ENCODE results near the gene NFAT5.
"Not testable (repeated sequence)": the region's sequence is repeated elsewhere in the genome, so short reads cannot be mapped to it uniquely, and the experiment has no call there.

Gene NFAT5

DNA sequence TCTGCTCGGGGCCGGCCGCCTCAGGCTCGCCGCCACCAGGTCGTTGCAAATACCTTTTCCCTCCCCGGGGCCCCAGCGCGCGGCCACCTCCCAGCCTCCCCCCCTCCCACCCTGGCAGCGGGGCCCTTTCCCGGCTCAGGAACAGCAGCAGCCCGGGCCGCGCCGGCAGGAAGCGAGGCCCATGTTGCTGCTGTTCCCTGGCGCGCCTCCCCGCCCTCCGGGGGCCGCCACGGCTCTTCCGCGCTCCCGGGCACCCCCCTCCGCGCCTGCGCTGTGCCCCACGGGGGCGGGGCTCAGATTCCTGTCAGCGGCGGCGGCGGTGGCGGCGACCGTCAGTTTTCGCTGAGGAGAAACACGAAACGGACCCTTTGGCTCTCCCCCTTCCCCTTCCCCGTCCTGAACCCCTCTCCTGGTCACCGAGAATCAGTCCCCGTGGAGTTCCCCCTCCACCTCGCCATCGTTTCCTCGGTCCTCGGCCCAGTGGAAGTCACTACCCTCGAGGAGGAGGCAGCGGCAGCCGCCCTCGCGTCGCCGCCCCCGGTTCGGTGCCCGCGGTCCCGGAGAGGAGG lies at the start of gene NFAT5:
Gene NFAT5, plus strand, starts transcription at position 296 of the 569 bp plus-strand sequence. CDS start 336 bp downstream, outside the sequence.
- H2AFZ ChIP-seq (ENCODE audit: low read depth, low read length) = peak within 1 kb of the TSS; percentile 100
- peak within 1 kb of the TSS; percentile 80 for H3K9ac ChIP-seq (ENCODE audit: low read depth, low read length)
- H3K4me3 ChIP-seq (ENCODE audit: low read depth in 1 of 2, low read length in 2 of 2) = peak within 1 kb of the TSS; percentile 56 to 100
- H3K9me3 ChIP-seq (ENCODE audit: insufficient read depth, low read length, severe bottlenecking) = no peaks in the 10 kb centered on the region
- peak within 1 kb of the TSS; percentile 82 for H3K27ac ChIP-seq (ENCODE audit: low read length)
- no peaks in the 10 kb centered on the region for H3K27me3 ChIP-seq (ENCODE audit: insufficient read depth, low read length, poor library complexity)
- H3K4me1 ChIP-seq (ENCODE audit: insufficient read depth, low read length) = peaks cover 42% of the 10 kb centered on the region
- ATAC-seq (ENCODE audit: insufficient read depth, low read depth) = peak; percentile 86
- peaks cover 9% of the 10 kb centered on the region for H3K36me3 ChIP-seq (ENCODE audit: insufficient read depth, low read length)
- peaks cover 16% of the 10 kb centered on the region; the same call in 1 of the 2 replicates for H4K20me1 ChIP-seq (ENCODE audit: insufficient read depth, low read length)
- TF ChIP-seq EZH2 (IDR thresholded peaks at IDR 0.05; ENCODE audit: borderline replicate concordance, low read depth, low read length, severe bottlenecking) = no peak
- TF ChIP-seq CTCF (IDR thresholded peaks at IDR 0.05; ENCODE audit: borderline replicate concordance, extremely low read depth, low read length, poor library complexity, severe bottlenecking) = no peak
- peaks cover 55% of the 10 kb centered on the region for H3K79me2 ChIP-seq (ENCODE audit: insufficient read depth, low read length)
- H3K4me2 ChIP-seq (ENCODE audit: insufficient read depth, low read length) = peak within 1 kb of the TSS; percentile 70
- DNase-seq = peak; percentile 91

GRCh38 chr16:69517914-69518313 lies 47.9 kb upstream of the NFAT5 start:
- not testable (repeated sequence) for H3K4me1 ChIP-seq (ENCODE audit: insufficient read depth, low read length); H2AFZ ChIP-seq (ENCODE audit: low read depth, low read length); ATAC-seq (ENCODE audit: insufficient read depth, low read depth); H3K9me3 ChIP-seq (ENCODE audit: insufficient read depth, low read length, severe bottlenecking); H3K27me3 ChIP-seq (ENCODE audit: insufficient read depth, low read length, poor library complexity); H3K36me3 ChIP-seq (ENCODE audit: insufficient read depth, low read length); H3K9ac ChIP-seq (ENCODE audit: low read depth, low read length); H3K27ac ChIP-seq (ENCODE audit: low read length); H3K4me2 ChIP-seq (ENCODE audit: insufficient read depth, low read length); H3K4me3 ChIP-seq (ENCODE audit: low read depth in 1 of 2, low read length in 2 of 2); H4K20me1 ChIP-seq (ENCODE audit: insufficient read depth, low read length); DNase-seq; H3K79me2 ChIP-seq (ENCODE audit: insufficient read depth, low read length)

DNA sequence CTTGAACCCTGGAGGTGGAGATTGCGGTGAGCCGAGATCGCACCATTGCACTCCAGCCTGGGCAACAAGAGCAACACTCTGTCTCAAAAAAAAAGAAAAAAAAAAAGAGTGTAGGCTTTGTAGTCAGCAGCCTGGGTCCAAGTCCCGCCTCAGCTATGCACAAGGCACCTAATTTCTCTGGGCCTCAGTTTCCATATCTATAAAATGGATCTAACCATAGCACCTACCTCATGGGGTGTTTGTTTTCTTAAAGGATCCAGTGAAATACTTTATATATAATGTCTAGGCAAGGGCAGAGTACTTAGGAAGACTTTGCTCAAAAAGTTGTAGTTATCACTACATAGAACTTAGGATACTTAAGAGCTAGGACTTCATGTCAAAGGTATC lies 45.4 kb upstream of the NFAT5 start:
- Histone ChIP-seq H3K9ac (ENCODE audit: low read depth, low read length) (no peak overlapping the region), H3K4me2 (ENCODE audit: insufficient read depth, low read length) (no peak overlapping the region)

More for the DNA sequence above, 45.4 kb upstream of the NFAT5 start:
- Histone ChIP-seq H4K20me1 (ENCODE audit: insufficient read depth, low read length) (no peaks in the 10 kb centered on the region), H3K4me1 (ENCODE audit: insufficient read depth, low read length) (no peaks in the 10 kb centered on the region), H3K4me3 (ENCODE audit: low read depth in 1 of 2, low read length in 2 of 2) (no peak overlapping the region), H3K79me2 (ENCODE audit: insufficient read depth, low read length) (no peaks in the 10 kb centered on the region), H3K9me3 (ENCODE audit: insufficient read depth, low read length, severe bottlenecking) (no peaks in the 10 kb centered on the region), H2AFZ (ENCODE audit: low read depth, low read length) (no peak overlapping the region), H3K27me3 (ENCODE audit: insufficient read depth, low read length, poor library complexity) (no peaks in the 10 kb centered on the region), H3K27ac (ENCODE audit: low read length) (no peak overlapping the region), H3K36me3 (ENCODE audit: insufficient read depth, low read length) (no peaks in the 10 kb centered on the region)
- no peak for ATAC-seq (ENCODE audit: insufficient read depth, low read depth)
- TF ChIP-seq EZH2 (IDR thresholded peaks at IDR 0.05; ENCODE audit: borderline replicate concordance, low read depth, low read length, severe bottlenecking) (no peak), CTCF (IDR thresholded peaks at IDR 0.05; ENCODE audit: borderline replicate concordance, extremely low read depth, low read length, poor library complexity, severe bottlenecking) (no peak)
- no peak for DNase-seq

Measured in DND-41 (cell line).